Mesenchymal stem cell (in vitro differentiated cells and primary cell): ENCODE data around the gene STIM1.

Experiments
- DNase-seq: peaks from one replicate; pipeline ENCODE4 v3.0.0-alpha.2; 2013
- H2AFZ ChIP-seq: one replicate; pipeline ENCODE4 v1.6.1; 2013; ENCODE audit warnings: low read depth, mild to moderate bottlenecking, control low read depth, inconsistent platforms, low read length, moderate library complexity
- H2AK5ac ChIP-seq: 2 replicates; pipeline ENCODE4 v1.6.1; 2013; ENCODE audit warnings: low read length, moderate library complexity, mild to moderate bottlenecking, inconsistent platforms; ENCODE audit not compliant: severe bottlenecking
- H2BK120ac ChIP-seq: one replicate; pipeline ENCODE4 v1.6.1; 2013; ENCODE audit warnings: low read depth, mild to moderate bottlenecking, inconsistent platforms, low read length, moderate library complexity
- H2BK12ac ChIP-seq, 2 experiments: one replicate each; pipeline ENCODE4 v1.6.1; 2013; ENCODE audit warnings: inconsistent platforms in 2 of 2, low read length in 2 of 2, mild to moderate bottlenecking in 2 of 2, moderate library complexity in 2 of 2, control low read depth in 1 of 2
- H2BK15ac ChIP-seq: one replicate; pipeline ENCODE4 v1.6.1; 2013; ENCODE audit warnings: mild to moderate bottlenecking, low read depth, inconsistent platforms; ENCODE audit not compliant: poor library complexity, severe bottlenecking
- H2BK5ac ChIP-seq: 2 replicates; pipeline ENCODE4 v1.6.1; 2013; ENCODE audit warnings: low read depth, mild to moderate bottlenecking, low read length, control low read depth, inconsistent platforms; ENCODE audit not compliant: poor library complexity, severe bottlenecking
- H3K14ac ChIP-seq, 2 experiments: one replicate each; pipeline ENCODE4 v1.6.1; 2013; ENCODE audit warnings: inconsistent platforms in 2 of 2, low read length in 2 of 2, control low read depth in 1 of 2, mild to moderate bottlenecking in 1 of 2, moderate library complexity in 1 of 2
- H3K18ac ChIP-seq, 2 experiments: one replicate each; pipeline ENCODE4 v1.6.1; 2013; ENCODE audit warnings: inconsistent platforms in 2 of 2, low read length in 2 of 2, control low read depth in 1 of 2, low read depth in 1 of 2, mild to moderate bottlenecking in 1 of 2
- H3K23ac ChIP-seq, 2 experiments: one replicate each; pipeline ENCODE4 v1.6.1; 2013; ENCODE audit warnings: inconsistent platforms in 2 of 2, low read length in 2 of 2, mild to moderate bottlenecking in 2 of 2, moderate library complexity in 2 of 2, control low read depth in 1 of 2
- H3K27ac ChIP-seq: 2 replicates; pipeline ENCODE4 v1.5.1; 2013; ENCODE audit warnings: mild to moderate bottlenecking, moderate library complexity, low read length, control low read depth, inconsistent platforms; ENCODE audit not compliant: poor library complexity, severe bottlenecking
- H3K27me3 ChIP-seq, 2 experiments: 2 replicates each; pipeline versions ENCODE4 v1.6.1 to v1.7.0; 2013; ENCODE audit warnings: low read length in 2 of 2, mild to moderate bottlenecking in 2 of 2, moderate library complexity in 2 of 2, control low read depth in 1 of 2, inconsistent platforms in 1 of 2; ENCODE audit not compliant: control insufficient read depth in 1 of 2, insufficient read depth in 1 of 2
- H3K36me3 ChIP-seq, 2 experiments: 2 replicates each; pipeline versions ENCODE4 v1.6.1 to v1.7.0; 2013; ENCODE audit warnings: low read length in 2 of 2, control low read depth in 1 of 2, inconsistent platforms in 1 of 2, low read depth in 1 of 2, mild to moderate bottlenecking in 1 of 2; ENCODE audit not compliant: insufficient read depth in 2 of 2, control insufficient read depth in 1 of 2
- H3K4ac ChIP-seq, 2 experiments: one replicate each; pipeline ENCODE4 v1.6.1; 2013; ENCODE audit warnings: inconsistent platforms in 2 of 2, low read length in 2 of 2, mild to moderate bottlenecking in 2 of 2, moderate library complexity in 2 of 2, control low read depth in 1 of 2, low read depth in 1 of 2
- H3K4me1 ChIP-seq: 2 replicates; pipeline ENCODE4 v1.6.1; 2013; ENCODE audit warnings: low read depth, low read length, control low read depth; ENCODE audit not compliant: control insufficient read depth, insufficient read depth
- H3K4me2 ChIP-seq: 2 replicates; pipeline ENCODE4 v1.6.1; 2013; ENCODE audit warnings: low read length, mild to moderate bottlenecking, inconsistent platforms; ENCODE audit not compliant: poor library complexity, severe bottlenecking
- H3K4me3 ChIP-seq, 2 experiments: 2 replicates each; pipeline versions ENCODE4 v1.5.1 to v1.7.0; 2013; ENCODE audit warnings: low read length in 2 of 2, mild to moderate bottlenecking in 2 of 2, control low read depth in 1 of 2, low read depth in 1 of 2; ENCODE audit not compliant: insufficient read depth in 1 of 2
- H3K79me1 ChIP-seq: replicated peaks from 2 replicates; pipeline ENCODE4 v1.6.1; 2013; ENCODE audit warnings: mild to moderate bottlenecking, control low read depth, low read length, inconsistent platforms; ENCODE audit not compliant: poor library complexity, severe bottlenecking
- H3K9ac ChIP-seq: 2 replicates; pipeline ENCODE4 v1.7.0; 2013; ENCODE audit warnings: mild to moderate bottlenecking, low read length, moderate library complexity
- H3K9me3 ChIP-seq: 2 replicates; pipeline ENCODE4 v1.7.0; 2013; ENCODE audit warnings: mild to moderate bottlenecking, low read length; ENCODE audit not compliant: control insufficient read depth
- H4K8ac ChIP-seq: one replicate; pipeline ENCODE4 v1.6.1; 2013; ENCODE audit warnings: inconsistent platforms, mild to moderate bottlenecking, low read length, moderate library complexity
- H4K91ac ChIP-seq: one replicate; pipeline ENCODE4 v1.6.1; 2013; ENCODE audit warnings: mild to moderate bottlenecking, low read length, inconsistent platforms
- WGBS: methylation state at CpG from one replicate; pipeline ENCODE4 v1.1.7; 2013; ENCODE audit warnings: mixed read lengths; 5-methylcytosine and 5-hydroxymethylcytosine counted together

STIM1 gene

GRCh38 chr11:3822312-3822711 is 33.2 kb upstream of the STIM1 start:
- H3K14ac ChIP-seq = no peak overlapping the region
- H4K91ac ChIP-seq = no peak overlapping the region
- no peak overlapping the region for H4K8ac ChIP-seq
- no peak overlapping the region for H3K4me3 ChIP-seq
- H2BK12ac ChIP-seq = no peak overlapping the region
- no peak overlapping the region for H3K27ac ChIP-seq
- H3K4ac ChIP-seq = no peak overlapping the region
- peaks cover 12% of the 10 kb centered on the region for H3K79me1 ChIP-seq
- H3K4me1 ChIP-seq = peaks cover 5% of the 10 kb centered on the region
- H2BK120ac ChIP-seq = no peak overlapping the region
- no peaks in the 10 kb centered on the region for H3K27me3 ChIP-seq
- H3K23ac ChIP-seq = no peak overlapping the region
- H3K9ac ChIP-seq = no peak overlapping the region
- H3K4me2 ChIP-seq = no peak overlapping the region
- DNase-seq = no peak
- over 99% methylated on average over 6 of the region's 7 CpGs for WGBS
- no peak overlapping the region for H2AFZ ChIP-seq
- no peak overlapping the region for H2BK15ac ChIP-seq
- no peaks in the 10 kb centered on the region for H3K9me3 ChIP-seq
- no peak overlapping the region for H2AK5ac ChIP-seq
- H2BK5ac ChIP-seq = no peak overlapping the region
- H3K18ac ChIP-seq = no peak overlapping the region
- peaks cover 44 to 50% of the 10 kb centered on the region in 2 experiments for H3K36me3 ChIP-seq

GRCh38 chr11:3823303-3823702 is 32.2 kb upstream of the STIM1 start:
- Histone ChIP-seq H3K23ac (peak overlapping the region in 1 of 2 experiments; percentile 40), H2AK5ac (no peak overlapping the region), H3K9ac (no peak overlapping the region), H3K4ac (no peak overlapping the region), H2AFZ (no peak overlapping the region), H3K4me1 (peaks cover 5% of the 10 kb centered on the region), H3K79me1 (peaks cover 16% of the 10 kb centered on the region), H3K9me3 (no peaks in the 10 kb centered on the region), H2BK15ac (no peak overlapping the region), H3K27me3 (no peaks in the 10 kb centered on the region), H2BK5ac (no peak overlapping the region), H4K8ac (no peak overlapping the region), H3K36me3 (peaks cover 51 to 57% of the 10 kb centered on the region in 2 experiments), H2BK12ac (no peak overlapping the region), H3K14ac (no peak overlapping the region), H3K18ac (no peak overlapping the region), H3K4me2 (no peak overlapping the region), H4K91ac (no peak overlapping the region), H2BK120ac (no peak overlapping the region), H3K27ac (no peak overlapping the region), H3K4me3 (no peak overlapping the region)
- WGBS = 98% methylated on average over 3 of the region's 3 CpGs
- peak; percentile 65 for DNase-seq

- H2BK12ac ChIP-seq = no peak overlapping the region
- H3K23ac ChIP-seq = no peak overlapping the region
- no peak overlapping the region for H2BK120ac ChIP-seq
- 95% methylated on average over 29 of the region's 30 CpGs for WGBS
- H2BK15ac ChIP-seq = no peak overlapping the region
- no peak overlapping the region for H3K4ac ChIP-seq
- H3K79me1 ChIP-seq = peaks cover 15% of the 10 kb centered on the region
- H2AFZ ChIP-seq = no peak overlapping the region
- H3K4me1 ChIP-seq = peaks cover 5% of the 10 kb centered on the region
- H3K4me3 ChIP-seq = peak overlapping the region in 1 of 2 experiments; percentile 9
- no peak overlapping the region for H4K8ac ChIP-seq
- no peak overlapping the region for H3K18ac ChIP-seq
- H3K9ac ChIP-seq = no peak overlapping the region
- no peaks in the 10 kb centered on the region for H3K9me3 ChIP-seq
- H2AK5ac ChIP-seq = no peak overlapping the region
- H4K91ac ChIP-seq = no peak overlapping the region
- no peak overlapping the region for H2BK5ac ChIP-seq
- H3K27me3 ChIP-seq = no peaks in the 10 kb centered on the region
- DNase-seq = no peak
- H3K27ac ChIP-seq = no peak overlapping the region
- H3K4me2 ChIP-seq = no peak overlapping the region
- no peak overlapping the region for H3K14ac ChIP-seq
- peaks cover 51 to 57% of the 10 kb centered on the region in 2 experiments for H3K36me3 ChIP-seq
Measured at GRCh38 chr11:3823762-3824506, 31.5 kb upstream of the STIM1 start.

GRCh38 chr11:3824714-3825472 is 30.6 kb upstream of the STIM1 start:
- Histone ChIP-seq H3K14ac (no peak overlapping the region), H2BK120ac (no peak overlapping the region), H3K18ac (no peak overlapping the region), H3K9me3 (no peaks in the 10 kb centered on the region), H3K27me3 (no peaks in the 10 kb centered on the region), H2BK5ac (no peak overlapping the region), H2AK5ac (no peak overlapping the region), H3K4me2 (no peak overlapping the region), H3K4me1 (peaks cover 5% of the 10 kb centered on the region), H4K8ac (no peak overlapping the region), H2AFZ (no peak overlapping the region), H3K23ac (no peak overlapping the region), H4K91ac (no peak overlapping the region), H3K27ac (no peak overlapping the region), H2BK12ac (no peak overlapping the region), H3K79me1 (peaks cover 16% of the 10 kb centered on the region), H3K4me3 (no peak overlapping the region), H3K36me3 (peaks cover 51 to 58% of the 10 kb centered on the region in 2 experiments), H3K9ac (no peak overlapping the region), H3K4ac (no peak overlapping the region), H2BK15ac (no peak overlapping the region)
- 73% methylated on average over 18 of the region's 18 CpGs for WGBS
- DNase-seq = peak; percentile 56
